Measurements from ENCODE around the gene HDAC4.

Gene HDAC4

GRCh38 chr2:239212121-239212928 lies 188.5 kb downstream of the HDAC4 start:
- ChIA-PET CTCF (no interaction called here), POLR2A (no interaction called here)
- no peak overlapping the region for H3K4me3 ChIP-seq (ENCODE audit: low read depth, low read length)
- H3K9me3 ChIP-seq (ENCODE audit: control insufficient read depth, insufficient read depth, low read depth, low read length), result no peaks in the 10 kb centered on the region
- H3K4me1 ChIP-seq (ENCODE audit: control insufficient read depth, insufficient read depth, low read length), result peaks cover 8% of the 10 kb centered on the region; the same call in 1 of the 2 replicates
- H3K27ac ChIP-seq (ENCODE audit: extremely low read depth, low read depth, low read length), result no peak overlapping the region
- TF ChIP-seq, protein P1, sequence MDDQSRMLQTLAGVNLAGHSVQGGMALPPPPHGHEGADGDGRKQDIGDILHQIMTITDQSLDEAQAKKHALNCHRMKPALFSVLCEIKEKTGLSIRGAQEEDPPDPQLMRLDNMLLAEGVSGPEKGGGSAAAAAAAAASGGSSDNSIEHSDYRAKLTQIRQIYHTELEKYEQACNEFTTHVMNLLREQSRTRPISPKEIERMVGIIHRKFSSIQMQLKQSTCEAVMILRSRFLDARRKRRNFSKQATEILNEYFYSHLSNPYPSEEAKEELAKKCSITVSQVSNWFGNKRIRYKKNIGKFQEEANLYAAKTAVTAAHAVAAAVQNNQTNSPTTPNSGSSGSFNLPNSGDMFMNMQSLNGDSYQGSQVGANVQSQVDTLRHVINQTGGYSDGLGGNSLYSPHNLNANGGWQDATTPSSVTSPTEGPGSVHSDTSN (CRISPR knock-in tag; IDR thresholded peaks at IDR 0.05), result no peak
- TF ChIP-seq ZNF266 (tag by site-specific recombination; IDR thresholded peaks at IDR 0.05; ENCODE audit: low read depth) (no peak), ZFP41 (tag by site-specific recombination; IDR thresholded peaks at IDR 0.05; ENCODE audit: borderline replicate concordance) (no peak), ZNF426 (tag by site-specific recombination; IDR thresholded peaks at IDR 0.05) (no peak), ZNF48 (tag by site-specific recombination; IDR thresholded peaks at IDR 0.05) (no peak), ZNF501 (tag by site-specific recombination; IDR thresholded peaks at IDR 0.05) (no peak), ZNF701 (tag by site-specific recombination; IDR thresholded peaks at IDR 0.05) (no peak), ZBTB8A (tag by site-specific recombination; IDR thresholded peaks at IDR 0.05) (no peak), ZNF148 (tag by site-specific recombination; IDR thresholded peaks at IDR 0.05; ENCODE audit: borderline replicate concordance) (no peak), ZBTB20 (tag by site-specific recombination; IDR thresholded peaks at IDR 0.05) (no peak), ZNF626 (tag by site-specific recombination; IDR thresholded peaks at IDR 0.05) (no peak), ZNF292 (tag by site-specific recombination; IDR thresholded peaks at IDR 0.05; ENCODE audit: borderline replicate concordance, low read depth) (no peak), ZNF362 (tag by site-specific recombination; IDR thresholded peaks at IDR 0.05) (no peak), CTCF (tag by site-specific recombination; IDR thresholded peaks at IDR 0.05) (no peak), KLF9 (tag by site-specific recombination; IDR thresholded peaks at IDR 0.05; ENCODE audit: low read depth) (no peak)
- TF ChIP-seq, protein P2, sequence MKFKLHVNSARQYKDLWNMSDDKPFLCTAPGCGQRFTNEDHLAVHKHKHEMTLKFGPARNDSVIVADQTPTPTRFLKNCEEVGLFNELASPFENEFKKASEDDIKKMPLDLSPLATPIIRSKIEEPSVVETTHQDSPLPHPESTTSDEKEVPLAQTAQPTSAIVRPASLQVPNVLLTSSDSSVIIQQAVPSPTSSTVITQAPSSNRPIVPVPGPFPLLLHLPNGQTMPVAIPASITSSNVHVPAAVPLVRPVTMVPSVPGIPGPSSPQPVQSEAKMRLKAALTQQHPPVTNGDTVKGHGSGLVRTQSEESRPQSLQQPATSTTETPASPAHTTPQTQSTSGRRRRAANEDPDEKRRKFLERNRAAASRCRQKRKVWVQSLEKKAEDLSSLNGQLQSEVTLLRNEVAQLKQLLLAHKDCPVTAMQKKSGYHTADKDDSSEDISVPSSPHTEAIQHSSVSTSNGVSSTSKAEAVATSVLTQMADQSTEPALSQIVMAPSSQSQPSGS (tag by site-specific recombination; IDR thresholded peaks at IDR 0.05; ENCODE audit: low read depth), result no peak
- TF ChIP-seq, protein P3, sequence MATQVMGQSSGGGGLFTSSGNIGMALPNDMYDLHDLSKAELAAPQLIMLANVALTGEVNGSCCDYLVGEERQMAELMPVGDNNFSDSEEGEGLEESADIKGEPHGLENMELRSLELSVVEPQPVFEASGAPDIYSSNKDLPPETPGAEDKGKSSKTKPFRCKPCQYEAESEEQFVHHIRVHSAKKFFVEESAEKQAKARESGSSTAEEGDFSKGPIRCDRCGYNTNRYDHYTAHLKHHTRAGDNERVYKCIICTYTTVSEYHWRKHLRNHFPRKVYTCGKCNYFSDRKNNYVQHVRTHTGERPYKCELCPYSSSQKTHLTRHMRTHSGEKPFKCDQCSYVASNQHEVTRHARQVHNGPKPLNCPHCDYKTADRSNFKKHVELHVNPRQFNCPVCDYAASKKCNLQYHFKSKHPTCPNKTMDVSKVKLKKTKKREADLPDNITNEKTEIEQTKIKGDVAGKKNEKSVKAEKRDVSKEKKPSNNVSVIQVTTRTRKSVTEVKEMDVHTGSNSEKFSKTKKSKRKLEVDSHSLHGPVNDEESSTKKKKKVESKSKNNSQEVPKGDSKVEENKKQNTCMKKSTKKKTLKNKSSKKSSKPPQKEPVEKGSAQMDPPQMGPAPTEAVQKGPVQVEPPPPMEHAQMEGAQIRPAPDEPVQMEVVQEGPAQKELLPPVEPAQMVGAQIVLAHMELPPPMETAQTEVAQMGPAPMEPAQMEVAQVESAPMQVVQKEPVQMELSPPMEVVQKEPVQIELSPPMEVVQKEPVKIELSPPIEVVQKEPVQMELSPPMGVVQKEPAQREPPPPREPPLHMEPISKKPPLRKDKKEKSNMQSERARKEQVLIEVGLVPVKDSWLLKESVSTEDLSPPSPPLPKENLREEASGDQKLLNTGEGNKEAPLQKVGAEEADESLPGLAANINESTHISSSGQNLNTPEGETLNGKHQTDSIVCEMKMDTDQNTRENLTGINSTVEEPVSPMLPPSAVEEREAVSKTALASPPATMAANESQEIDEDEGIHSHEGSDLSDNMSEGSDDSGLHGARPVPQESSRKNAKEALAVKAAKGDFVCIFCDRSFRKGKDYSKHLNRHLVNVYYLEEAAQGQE (tag by site-specific recombination; IDR thresholded peaks at IDR 0.05), result no peak
- H3K36me3 ChIP-seq (ENCODE audit: control insufficient read depth in 2 of 2, insufficient read depth in 1 of 2, low read length in 2 of 2), result no peaks in the 10 kb centered on the region
